ENCODE data around the gene ACTN4. TPM values are rescaled to one million over a fixed set of nuclear protein-coding genes. Genes with fewer than 3 reads are reported as not detected.
"Not testable (repeated sequence)": the region's sequence is repeated elsewhere in the genome, so short reads cannot be mapped to it uniquely, and the experiment has no call there.

ACTN4 gene
- total RNA-seq, 1 donor from 2014 or later = 315 TPM

DNA sequence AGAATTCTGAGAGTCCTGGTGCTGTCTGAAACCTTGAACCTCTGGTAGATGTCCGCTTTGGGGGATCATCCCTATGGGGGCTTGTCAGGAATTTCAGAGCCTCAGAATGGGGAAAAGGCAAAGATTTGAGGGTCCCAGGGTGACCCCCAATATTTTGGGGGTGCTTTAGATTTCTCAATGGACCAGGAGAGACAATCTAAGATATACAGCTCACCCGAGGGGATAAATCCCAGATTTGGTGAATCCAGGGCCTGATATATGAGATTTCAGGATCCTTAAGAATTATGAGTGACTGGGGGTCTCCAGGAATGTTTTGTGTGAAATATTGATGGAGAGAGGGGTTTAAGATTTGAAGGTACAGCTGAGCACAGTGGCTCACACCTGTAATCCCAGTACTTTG lies 93.5 kb downstream of the ACTN4 start:
- no peak for DNase-seq

DNA sequence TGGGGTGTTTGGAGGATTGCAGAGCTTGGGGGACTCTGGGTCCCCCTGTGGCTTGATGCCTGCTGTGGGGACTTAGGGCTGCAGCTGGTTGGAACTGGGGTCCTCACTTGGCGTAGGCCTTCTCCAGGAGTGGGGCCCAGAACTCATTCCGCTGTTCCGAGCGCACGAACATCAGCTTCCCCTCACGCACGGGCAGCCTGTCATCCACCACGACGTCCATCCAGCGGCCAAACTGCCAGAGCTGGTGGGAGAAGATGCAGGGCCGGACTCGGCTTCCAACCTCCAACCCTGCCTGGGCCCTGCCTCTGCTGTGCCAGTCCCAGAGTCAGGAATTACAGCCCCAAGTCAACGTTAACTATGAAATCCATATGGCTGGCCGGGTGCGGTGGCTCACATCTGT lies 94.2 kb downstream of the ACTN4 start:
- no peak for DNase-seq

DNA sequence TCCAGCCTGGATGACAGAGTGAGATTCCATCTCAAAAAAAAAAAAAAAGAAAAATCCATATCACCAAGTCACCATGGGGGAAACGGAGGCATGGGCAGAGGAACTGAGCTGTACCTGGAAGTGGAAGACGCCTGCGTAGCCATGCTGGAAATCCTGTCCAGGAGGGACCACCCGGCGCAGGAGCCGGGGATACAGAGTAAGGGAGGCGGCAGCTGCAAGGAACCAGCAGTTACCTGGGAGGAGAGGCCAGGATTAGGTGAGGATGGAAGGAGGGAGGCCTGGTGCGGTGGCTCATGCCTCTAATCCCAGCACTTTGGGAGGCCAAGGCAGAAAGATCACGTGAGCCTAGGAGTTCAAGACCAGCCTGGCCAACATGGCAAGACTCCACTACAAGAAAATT lies 94.8 kb downstream of the ACTN4 start:
- no peak for DNase-seq

DNA sequence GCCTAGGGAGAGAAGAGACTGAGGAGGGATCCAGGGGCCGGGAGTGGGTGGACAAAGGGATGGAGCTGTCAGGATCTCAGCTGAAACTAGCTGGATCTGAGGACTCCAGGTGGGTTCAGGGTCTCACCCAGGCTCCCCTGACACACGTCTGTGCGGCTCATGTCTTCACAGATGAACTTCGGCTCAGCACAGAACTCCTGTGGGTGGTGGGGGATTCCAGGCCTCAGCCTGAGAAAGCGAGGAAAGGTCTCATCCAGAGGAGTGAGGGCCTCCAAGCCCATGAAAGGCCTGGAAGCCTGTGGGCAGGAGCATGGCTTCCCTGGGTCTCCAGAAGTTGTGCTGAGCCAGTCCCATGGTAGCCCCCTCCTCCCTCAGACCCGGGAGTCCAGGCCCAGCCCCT lies 95.5 kb downstream of the ACTN4 start:
- no peak for DNase-seq

DNA sequence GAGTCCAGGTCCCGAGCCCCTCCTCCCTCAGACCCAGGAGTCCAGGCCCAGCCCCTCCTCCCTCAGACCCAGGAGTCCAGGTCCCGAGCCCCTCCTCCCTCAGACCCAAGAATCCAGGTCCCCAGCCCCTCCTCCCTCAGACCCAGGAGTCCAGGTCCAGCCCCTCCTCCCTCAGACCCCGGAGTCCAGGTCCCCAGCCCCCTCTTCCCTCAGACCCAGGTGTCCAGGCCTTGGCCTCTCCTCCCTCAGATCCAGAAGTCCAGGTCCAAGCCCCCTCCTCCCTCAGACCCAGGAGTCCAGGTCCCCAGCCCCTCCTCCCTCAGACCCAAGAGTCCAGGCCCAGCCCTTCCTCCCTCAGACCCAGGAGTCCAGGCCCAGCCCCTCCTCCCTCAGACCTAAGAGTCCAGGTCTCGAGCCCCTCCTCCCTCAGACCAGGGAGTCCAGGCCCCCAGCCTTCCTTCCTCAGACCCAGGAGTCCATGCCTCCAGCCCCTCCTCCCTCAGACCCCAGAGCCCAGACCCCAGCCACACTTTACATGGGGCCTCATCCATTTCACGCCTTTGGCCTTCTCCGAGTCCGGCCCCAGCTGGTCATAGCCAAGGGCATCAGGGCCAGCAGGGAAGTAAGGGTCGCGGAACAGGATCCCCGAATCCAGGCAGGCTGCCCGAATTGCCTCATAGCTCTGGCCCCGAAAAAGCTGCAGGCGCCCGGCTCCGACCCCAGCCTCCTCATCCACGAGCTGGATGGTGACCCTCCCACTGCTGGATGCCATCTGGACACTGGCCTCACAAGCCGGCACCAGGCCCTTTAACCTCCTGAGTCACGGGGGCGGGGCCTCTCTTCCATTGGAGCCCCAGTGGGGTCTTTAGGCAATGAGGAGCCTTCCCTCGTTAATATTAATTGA lies 96.2 kb downstream of the ACTN4 start:
- no peak for DNase-seq

DNA sequence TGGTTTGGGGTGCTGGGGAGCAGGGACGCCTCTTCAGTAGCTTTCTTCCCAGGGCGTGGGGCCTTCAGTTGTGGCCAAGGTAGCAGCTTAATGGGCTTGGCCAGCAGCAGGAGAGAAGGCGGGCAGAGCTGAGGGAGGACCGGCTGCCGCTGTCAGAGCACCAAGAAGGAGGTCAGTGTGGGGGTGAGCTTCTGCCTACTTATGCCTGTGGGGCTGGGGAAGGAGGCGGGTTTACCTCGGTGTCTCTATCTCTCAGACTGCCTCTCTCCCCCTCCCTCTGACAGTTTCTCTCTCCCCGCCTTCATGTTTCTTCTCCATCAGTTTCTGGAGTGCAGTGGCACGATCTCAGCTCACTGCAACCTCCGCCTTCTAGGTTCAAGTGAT lies 96.8 kb downstream of the ACTN4 start, which contains the start of gene CAPN12:
TSS of gene CAPN12 (minus strand) at position 177 of the 384 bp plus-strand sequence. CDS start 309 bp downstream, outside the sequence.
- DNase-seq = no peak

DNA sequence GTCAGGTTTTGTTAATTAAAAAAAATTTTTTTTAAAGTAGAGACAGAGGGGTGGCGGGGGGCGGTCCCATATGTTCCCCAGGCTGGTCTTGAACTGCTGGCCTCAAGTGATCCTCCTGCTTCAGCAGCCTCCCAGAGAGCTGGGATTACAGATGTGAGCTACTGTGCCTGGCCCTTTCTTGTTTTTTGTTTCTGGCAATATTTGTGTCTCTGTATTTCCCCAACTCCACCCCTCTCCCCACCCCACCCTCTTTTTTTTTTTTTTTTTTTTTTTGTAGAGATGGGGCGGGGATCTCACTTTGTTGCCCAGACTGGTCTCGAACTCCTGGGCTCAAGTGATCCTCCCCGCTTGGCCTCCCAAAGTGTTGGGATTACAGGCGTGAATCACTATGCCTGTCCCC lies 97.4 kb downstream of the ACTN4 start:
- no peak for DNase-seq

DNA sequence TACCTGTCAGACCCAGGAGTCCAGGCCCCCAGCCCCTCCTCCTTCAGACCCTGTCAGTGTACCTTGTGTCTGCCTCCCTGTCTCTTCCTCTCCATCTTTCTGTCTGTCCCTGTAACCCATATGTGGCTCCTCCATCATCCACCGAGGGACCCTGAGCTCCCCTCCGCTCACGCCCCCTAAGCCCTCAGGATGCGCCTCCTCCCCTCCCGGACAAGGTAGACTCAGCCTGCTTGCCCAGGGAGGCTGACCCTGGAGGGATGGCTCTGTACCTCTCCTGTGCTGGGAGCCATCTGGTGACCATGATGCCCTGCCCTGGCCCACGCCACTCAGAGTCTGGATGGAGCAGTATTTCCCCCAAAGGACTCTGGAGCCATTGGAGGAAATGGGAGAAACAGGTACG lies 97.9 kb downstream of the ACTN4 start:
- DNase-seq = no peak

DNA sequence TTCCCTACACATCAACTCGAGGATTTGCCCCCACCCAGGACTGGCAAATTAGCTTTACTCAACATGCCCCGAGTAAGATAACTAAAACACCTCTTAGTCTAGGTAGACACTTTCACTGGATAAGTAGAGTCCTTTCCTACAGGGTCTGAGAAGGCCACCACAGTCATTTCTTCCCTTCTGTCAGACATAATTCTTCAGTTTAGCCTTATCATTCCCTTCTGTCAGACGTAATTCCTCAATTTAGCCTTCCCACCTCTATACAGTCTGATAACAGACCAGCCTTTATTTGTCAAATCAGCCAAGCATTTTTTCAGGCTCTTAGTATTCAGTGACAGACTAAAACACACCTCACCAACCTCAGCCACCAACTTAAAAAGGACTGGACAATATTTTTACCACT lies 106.3 kb downstream of the ACTN4 start:
- not testable (repeated sequence) for DNase-seq

DNA sequence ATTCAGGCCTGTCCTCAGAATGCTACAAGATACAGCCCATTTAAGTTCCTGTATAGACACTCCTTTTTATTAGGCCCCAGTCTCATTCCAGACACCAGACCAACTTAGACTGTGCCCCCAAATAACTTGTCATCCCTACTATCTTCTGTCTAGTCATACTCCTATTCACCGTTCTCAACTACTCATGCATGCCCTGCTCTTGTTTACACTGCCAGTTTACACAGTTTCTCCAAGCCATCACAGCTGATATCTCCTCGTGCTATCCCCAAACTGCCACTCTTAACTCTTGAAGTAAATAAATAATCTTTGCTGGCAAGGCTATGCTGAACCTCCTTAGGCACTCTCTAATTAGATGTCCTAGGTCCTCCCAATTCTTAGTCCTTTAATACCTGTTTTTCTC lies 106.7 kb downstream of the ACTN4 start:
- DNase-seq = not testable (repeated sequence)

DNA sequence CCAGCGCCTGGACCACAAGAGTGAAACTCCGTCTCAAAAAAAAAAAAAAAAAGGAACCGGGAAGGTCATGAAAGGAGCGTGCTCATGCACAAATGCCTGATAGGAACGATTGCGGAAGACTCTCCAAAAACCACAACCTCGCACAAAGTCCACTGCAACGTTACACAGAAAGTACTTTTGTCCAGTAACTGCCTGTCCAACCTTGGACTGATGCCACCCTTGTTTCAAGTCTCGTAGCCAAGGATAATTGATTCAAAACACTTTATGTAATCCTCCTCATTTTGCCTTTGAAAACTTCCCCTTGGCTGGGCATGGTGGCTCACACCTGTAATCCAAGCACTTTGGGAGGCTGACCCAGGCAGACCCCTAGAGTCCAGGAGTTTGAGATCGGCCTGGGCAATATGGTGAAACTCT lies 112.1 kb downstream of the ACTN4 start:
- DNase-seq = no peak

DNA sequence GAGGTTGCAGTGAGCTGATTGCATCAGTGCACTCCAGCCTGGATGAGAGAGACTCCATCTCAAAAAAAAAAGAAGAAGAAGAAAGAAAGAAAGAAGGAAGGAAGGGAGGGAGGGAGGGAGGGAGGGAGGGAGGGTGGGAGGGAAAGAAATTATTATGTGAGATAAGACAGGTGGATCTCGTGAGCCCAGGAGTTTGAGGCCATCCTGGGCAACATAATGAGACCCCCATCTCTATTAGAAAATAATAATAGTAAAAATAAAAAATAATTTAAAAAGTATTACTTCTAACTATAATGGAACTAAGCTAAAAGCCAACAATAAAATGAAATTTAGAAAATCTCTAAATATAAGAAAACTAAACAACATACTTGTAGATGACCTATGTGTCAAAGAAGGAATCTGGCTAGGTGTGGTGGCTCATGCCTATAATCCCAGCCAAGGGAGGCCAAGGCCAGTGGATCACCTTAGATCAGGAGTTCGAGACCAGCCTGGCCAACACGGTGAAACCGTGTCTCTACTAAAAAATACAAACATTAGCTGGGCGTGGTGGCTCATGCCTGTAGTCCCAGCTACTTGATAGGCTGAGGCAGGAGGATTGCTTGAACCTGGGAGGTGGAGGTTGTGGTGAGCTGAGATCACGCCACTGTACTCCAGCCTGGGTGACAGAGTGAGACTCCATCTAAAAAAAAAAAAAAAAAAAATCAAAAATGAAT lies 113.5 kb downstream of the ACTN4 start:
- not testable (repeated sequence) for DNase-seq

DNA sequence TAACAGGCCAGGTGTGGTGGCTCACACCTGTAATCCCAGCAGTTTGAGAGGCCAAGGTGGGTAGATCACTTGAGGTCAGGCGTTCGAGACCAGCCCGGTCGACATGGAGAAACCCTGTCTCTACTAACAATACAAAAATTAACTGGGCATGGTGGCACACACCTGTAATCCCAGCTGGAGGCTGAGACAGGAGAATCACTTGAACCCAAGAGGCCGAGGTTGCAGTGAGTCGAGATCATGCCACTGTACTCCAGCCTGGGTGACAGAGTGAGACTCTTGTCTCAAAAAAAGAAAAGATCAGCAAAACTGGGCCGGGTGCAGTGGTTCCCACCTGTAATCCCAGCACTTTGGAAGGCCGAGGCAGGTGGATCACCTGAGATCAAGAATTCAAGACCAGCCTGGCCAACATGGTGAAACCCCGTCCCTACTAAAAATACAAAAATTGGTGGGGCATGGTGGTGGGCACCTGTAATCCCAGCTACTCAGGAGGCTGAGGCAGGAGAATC lies 114.5 kb downstream of the ACTN4 start:
- DNase-seq = not testable (repeated sequence)

DNA sequence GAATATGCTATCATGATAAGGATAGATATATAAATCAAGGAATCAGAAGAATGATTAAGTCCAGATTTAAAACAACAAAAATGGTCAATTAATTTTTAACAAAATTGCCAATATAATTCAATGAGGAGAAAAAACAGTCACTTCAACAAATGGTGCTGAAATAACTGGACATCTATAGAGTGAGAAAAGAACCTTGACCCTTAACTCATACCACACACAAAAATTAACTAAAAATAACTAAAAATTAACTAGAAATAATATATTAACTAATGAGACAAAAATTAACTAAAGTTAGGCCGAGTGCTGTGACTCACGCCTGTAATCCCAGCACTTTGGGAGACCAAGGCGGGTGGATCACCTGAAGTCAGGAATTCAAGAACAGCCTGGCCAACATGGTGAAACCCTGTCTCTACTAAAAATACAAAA lies 116.4 kb downstream of the ACTN4 start:
- no peak for DNase-seq

DNA sequence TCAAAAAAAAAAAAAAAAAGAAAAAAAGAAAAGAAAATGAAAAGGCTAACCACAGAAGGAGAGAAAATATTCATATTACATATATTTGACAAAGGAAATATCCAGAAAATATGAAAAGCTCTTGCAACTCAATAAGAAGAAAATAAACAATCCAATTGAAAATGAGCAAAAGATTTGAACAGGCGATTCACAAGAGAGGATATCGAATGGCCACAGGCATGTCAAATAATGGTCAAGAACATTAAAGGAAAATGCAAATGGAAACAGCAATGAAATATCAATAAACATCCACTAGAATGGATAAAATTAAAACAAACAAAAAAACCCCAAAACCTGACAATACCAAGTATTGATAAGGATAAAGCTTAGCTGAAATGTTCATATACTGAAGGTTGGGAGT lies 117.8 kb downstream of the ACTN4 start:
- no peak for DNase-seq

DNA sequence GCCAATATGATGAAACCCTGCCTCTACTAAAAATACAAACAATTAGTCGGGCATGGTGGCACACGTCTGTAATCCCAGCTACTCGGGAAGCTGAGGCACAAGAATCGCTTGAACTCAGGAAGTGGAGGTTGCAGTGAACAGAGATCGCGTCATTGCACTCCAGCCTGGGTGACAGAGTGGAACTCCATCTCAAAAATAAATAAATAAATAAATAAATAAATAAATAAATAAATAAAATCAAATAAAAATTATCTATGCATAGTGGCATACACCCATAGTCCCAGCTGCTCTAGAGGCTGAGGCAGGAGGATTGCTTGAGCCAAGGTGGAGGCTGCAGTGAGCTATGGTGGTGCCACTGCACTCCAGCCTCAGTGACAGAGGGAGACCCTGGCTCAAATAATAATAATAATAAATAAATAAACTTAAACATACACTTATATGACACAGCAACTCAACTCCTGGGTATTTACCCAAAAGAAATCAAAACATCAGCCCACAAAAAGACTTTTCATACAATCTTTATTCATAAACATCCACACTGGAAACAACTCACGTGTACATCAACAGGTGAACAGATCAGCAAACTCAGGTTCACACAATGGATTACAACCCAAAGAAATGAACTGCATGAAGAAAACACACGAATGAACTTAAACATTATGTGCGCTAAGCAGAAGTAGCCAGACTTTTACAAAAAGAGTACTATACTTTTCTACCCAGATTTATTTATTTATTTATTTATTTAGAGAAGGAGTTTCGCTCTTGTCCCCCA lies 119.0 kb downstream of the ACTN4 start:
- DNase-seq = no peak

DNA sequence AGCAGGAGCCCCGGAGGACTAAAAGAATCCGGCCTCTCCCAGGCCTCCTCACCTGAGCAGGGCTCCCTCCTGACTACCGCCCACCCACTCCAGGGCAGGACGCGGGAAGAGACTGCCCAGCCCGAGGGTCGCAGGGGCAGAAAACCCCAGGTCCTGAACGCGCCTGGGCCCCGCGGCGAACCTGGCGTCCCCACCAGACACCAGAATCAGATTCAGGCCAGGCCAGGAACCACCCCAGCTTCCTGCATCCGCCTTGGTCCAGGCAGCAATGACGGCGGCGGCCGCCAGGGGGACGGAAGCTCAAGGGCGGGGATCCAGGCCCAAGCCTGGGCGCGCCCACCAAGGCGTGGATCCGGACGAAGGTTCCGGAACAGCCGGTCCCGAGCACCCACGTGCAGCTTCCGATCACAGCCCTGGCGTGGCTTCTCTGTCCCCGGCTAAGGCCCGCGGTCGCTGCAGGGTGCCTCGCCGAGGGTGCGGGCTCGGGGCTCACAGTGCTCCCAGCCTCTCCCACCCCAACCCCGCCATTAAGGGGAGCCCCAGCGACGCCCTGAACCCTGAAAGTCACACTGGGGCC lies 122.3 kb downstream of the ACTN4 start:
- peak; percentile 87 for DNase-seq

DNA sequence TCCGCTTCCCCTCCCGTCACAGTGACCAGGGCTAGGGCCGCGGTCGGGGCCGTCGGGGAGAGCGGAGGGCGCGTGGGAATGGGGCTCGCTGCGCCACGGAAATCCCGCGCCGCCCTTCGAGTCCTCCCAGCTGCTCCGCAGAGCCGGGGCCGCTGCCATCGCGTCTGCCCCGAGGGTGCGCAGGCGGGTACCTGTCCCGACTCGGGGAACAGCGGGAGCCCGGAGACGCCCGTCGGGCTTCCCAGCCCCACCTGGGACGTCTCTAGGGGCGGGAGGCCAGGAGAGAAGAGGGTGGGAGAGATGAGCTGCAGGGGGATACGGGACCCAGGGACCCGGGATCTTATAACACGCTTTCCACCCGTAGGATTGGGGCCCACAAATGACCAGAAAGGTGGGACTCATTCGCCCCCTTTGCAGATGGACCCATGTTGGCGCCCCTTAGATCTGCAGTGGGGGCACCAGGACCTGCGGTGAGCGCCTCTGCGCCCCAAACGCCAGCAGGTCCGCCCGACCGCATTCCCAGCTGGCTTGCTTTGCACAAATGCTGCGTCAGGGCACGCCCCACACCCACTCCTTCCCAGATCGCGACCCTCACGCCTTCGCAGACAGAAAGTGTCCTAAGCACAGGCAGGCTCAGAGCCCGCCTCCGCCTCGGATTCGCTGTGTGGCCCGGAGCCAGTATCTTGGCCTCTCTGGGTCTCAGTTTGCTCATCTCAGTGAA lies 122.9 kb downstream of the ACTN4 start:
- not testable (repeated sequence) for DNase-seq

DNA sequence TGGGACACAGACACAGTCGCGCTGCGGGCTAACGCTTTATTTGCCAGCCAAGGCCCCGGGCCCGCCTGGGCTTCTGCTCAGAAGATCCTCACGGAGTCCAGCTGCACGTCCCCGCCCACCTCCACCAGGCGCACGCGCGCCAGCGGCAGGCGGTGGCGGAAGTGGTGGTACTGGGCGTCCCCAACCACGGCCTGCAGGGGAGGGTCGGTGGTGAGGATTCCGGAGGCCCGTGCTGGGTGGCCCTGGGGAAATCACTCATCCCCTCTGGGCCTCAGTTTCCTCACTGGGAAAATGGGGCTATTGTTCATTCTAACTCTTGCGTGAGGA lies 123.5 kb downstream of the ACTN4 start:
- DNase-seq = not testable (repeated sequence)

DNA sequence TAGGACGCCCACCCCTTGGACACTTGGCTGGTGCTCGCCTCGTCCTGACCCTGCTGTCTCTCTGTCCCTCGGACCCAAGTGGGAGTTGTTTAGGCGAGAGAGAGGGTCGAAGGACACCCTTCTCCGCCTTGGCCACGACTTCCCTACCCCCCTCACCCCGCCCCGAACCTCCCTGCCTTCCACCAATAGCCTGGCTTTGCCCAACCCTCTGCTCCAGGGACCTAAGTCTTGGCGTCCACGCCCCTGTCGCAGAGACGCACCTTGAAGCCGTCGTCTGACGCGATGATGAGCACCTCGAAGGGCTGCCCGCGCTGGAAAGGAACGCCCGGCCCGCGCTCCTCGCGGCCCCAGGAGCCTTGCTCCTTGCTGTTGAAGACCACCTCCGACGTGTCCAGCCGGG lies 124.1 kb downstream of the ACTN4 start:
- not testable (repeated sequence) for DNase-seq

DNA sequence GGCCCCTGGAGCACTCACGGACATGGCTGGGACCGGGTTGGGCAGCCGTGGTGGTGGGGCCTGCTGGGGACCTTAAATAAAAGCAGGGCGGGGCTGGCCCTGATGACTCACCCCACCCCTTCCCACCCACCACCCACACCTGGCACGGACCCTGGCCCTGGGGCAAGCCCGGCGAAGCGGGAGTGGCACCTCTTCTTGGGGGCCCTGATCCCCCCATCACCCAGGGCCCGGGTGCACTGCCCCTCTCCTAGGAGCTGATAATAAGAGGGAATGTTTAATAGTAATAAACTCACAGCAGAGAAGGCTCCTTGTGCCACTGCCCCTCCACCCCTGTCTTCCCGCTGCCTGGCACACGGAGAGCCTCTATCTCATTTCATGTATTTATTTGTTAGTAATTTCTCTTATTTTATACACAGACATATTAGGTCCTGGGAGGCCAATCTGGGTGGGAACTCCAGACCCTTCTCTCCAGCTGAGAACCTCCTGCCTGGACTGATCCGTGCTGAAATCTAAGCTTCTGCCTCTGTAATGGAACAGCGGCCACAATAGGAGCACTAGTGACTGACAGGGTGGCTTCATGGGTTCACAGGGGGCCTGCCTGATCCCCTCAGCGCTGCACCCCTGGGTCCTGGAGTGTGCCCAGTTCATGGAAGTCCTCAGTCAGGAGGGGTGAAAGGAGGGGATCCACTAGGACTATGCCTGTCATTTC lies 126.2 kb downstream of the ACTN4 start, which contains the start of gene LGALS7:
TSS of gene LGALS7 (minus strand) at position 49 of the 709 bp plus-strand sequence. CDS start at position 24, 25 bp downstream.
- no peak for DNase-seq

Measured in dermis blood vessel endothelial cell (primary cell).